K562 treated with DMSO at 1 percent for 48 hours (cell line): ENCODE measurements around the gene CBLIF. TPM values are rescaled to one million over a fixed set of nuclear protein-coding genes. Genes with fewer than 3 reads are reported as not detected.

Experiments used
- total RNA-seq: library from RNA; unstranded; fragments of 300-600 nt; gene quantifications from 2 replicates; pipeline ENCODE4 v1.2.3, GENCODE V29; 2022; ENCODE audit warnings: low replicate concordance; ENCODE audit errors: extremely low read depth

CBLIF gene
- total RNA-seq: not detected in 2 replicates

DNA sequence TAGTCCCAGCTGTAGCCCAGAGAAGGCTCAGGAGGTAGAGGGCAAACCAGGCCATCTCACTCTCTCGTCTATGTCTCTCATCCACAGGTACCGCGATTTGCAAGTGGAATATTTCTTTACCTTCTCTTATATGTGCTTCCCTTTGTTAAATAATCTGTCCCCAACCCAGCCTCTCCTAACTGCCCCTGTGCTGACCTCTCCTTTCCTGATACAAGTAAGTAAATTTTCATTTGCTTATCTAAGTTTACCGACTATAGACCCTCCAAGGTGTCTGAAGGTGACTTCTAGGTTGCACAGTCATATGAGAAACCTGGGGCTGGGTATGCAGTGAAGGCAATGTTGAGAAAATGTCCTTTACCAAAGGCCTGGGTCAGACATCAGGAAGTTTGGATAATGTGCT, at the start of gene CBLIF:
CBLIF (minus strand) TSS at position 101 of the 400 bp plus-strand sequence; CDS start at position 55, 46 bp downstream.

GRCh38 chr11:59878575-59878974, 33.3 kb upstream of the CBLIF start, which contains the start of gene OOSP3:
OOSP3 (plus strand) TSS chr11:59878782; CDS start chr11:59878809, 27 bp downstream.

DNA sequence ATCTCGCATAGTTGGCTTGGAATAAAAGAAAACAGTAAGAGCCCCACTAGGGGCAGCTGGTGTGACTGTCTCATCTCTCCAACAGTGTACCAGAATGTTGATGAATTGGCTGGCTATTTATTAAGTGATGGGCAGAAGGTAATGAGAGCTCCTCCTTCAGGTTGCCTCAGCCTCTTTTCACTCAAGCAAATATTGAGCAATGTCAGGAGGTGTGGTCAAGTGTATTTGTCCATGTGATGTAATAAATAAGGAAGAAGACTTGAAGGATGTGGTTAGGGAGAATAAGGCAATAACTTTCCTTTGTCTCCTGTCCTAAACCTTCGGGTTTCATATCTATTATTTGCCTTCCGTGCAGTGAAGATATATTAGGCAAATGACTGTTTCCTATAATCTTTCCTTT, 21.1 kb upstream of the CBLIF start, which contains the start of gene TCN1:
TCN1 (minus strand) TSS at position 91 of the 400 bp plus-strand sequence; CDS start at position 74, 17 bp downstream.

DNA sequence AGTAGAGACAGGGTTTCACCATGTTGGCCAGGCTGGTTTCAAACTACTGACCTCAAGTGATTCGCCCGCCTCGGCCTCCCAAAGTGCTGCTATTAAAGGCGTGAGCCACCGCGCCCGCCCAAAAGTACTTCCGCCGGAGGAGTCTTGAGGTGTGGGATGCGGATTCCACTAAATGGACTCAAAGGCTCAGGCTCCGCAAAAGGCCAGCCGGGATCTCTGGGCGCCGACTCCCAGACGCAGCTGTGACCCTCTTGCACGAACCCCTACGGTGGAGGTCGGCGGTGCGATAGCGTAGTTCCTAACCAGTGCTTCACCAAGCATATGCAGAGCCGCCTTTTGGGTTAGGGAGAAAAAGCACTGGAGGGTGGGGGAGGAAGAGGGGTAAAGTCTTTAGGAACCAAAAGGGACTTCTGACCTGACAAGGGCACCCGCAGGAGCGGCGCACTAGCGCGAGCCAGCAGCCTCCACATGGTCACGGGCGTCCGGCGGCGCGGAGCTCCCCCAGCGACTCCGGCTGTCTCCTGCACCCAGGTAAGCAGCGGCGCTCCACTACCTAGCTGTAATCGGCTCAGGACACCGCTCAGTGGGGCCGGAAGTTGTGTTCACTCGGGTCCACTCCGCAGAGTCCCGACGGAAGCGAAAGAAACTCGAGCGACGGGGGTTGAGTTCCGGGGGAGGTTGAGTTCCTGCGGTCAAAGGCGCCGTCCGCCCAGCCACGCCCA, 34.9 kb downstream of the CBLIF start, which contains the start of gene MRPL16:
MRPL16 (minus strand) TSS at position 590 of the 722 bp plus-strand sequence; CDS start at position 470, 120 bp downstream.

Other genes with a start within 250 kb of the CBLIF start
- not detected in 2 replicates for gene OSBP, start 229.7 kb downstream of the CBLIF start, total RNA-seq
- gene PATL1, start 176.5 kb downstream of the CBLIF start, total RNA-seq: not detected in 2 replicates
- gene OR10V1, start 131.7 kb downstream of the CBLIF start, total RNA-seq: not detected in 2 replicates
- not detected in 2 replicates for gene STX3, start 90.1 kb downstream of the CBLIF start, total RNA-seq
- not detected in 2 replicates for gene MRPL16, start 34.7 kb downstream of the CBLIF start, total RNA-seq
- gene TCN1, start 21.0 kb upstream of the CBLIF start, total RNA-seq: not detected in 2 replicates
- gene OOSP3, start 33.3 kb upstream of the CBLIF start, total RNA-seq: not detected in 2 replicates
- gene OOSP1, start 92.9 kb upstream of the CBLIF start, total RNA-seq: not detected in 2 replicates
- not detected in 2 replicates for gene OOSP4A, start 118.5 kb upstream of the CBLIF start, total RNA-seq
- not detected in 2 replicates for gene OOSP4B, start 171.7 kb upstream of the CBLIF start, total RNA-seq
- not detected in 2 replicates for gene OOSP2, start 194.9 kb upstream of the CBLIF start, total RNA-seq
- gene MS4A3, start 211.2 kb upstream of the CBLIF start, total RNA-seq: not detected in 2 replicates
- gene MS4A2, start 243.2 kb upstream of the CBLIF start, total RNA-seq: not detected in 2 replicates